Activated CD8-positive, alpha-beta memory T cell treated with anti-CD3 and anti-CD28 coated beads, Interleukin-2, amount 50 U/mL, for 24 hours (primary cell): ENCODE measurements around the gene ZBTB16.

Experiments used
- DNase-seq: peaks from one replicate; pipeline ENCODE4 v3.0.0-alpha.2; 2020; ENCODE audit errors: extremely low read depth

ZBTB16 gene

DNA sequence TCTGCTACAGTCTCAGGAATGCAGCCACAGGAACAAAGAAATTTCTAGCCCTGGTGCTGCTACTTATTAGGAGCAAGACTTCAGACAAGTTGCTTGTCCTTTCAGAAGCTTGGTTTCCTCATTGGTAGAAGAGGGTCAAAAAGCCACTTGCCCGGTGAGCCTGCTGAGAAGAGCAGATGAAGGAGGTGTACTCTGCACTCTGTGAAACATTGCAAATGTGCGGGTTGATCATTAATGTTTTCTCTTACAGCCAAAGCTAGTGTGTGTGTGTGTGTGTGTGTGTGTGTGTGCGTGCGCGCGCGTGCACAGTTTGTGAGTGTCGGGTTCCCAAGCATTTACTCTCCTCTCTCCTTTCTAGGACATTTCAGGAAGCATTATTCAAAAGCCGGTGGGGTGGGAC, 150.4 kb downstream of the ZBTB16 start:
- DNase-seq = no peak

DNA sequence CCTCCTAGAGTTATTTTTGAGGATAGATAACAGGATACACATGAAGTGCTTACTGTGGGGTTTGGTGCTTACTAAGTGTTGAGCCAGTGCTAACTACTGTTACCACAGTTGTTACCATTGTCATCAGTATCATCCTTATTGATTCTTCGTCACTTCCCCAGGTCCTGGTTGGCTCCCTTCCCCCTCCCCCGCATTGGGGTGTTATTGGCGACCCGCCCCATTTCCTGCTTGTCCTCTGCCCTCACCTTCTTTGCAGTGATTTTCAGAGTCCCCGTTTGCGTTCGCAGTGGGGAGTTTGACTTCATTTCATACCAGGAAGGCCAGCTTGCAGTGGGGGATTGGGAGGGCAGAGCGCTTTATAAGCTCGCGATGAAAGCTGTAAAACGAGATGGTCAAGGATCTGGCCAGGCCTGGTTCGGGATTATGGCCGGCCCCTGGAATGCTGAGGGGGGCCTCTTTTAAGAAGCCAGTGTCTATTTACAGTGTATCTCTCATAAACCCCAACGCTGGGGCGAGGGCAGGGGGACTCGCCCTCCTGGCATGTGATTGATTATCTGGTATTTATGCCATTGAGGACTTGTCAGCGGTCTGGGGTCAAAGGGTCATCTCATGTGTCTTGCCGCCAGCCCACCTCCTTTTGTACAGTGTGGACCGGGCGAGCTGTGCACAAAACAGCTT, 152.1 kb downstream of the ZBTB16 start:
- no peak for DNase-seq

DNA sequence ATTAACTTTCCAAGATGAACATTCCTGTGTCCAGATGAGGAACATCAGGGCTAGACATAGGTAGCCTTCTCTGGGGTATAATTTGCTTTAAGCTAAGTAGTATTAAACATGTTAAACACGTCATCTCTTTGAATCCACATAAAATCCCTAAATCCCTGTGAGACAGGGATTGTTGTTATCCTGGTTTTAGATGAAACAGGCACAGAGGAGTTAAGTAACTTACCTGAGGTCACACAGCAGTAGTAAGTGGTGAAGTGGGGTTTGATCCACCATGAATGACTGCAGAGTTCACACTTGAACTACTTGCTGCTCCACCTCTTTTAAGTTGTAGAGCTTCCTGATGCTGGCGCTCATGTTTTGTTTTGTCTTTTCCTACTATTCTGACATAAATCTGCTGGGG, 154.1 kb downstream of the ZBTB16 start:
- DNase-seq = no peak

DNA sequence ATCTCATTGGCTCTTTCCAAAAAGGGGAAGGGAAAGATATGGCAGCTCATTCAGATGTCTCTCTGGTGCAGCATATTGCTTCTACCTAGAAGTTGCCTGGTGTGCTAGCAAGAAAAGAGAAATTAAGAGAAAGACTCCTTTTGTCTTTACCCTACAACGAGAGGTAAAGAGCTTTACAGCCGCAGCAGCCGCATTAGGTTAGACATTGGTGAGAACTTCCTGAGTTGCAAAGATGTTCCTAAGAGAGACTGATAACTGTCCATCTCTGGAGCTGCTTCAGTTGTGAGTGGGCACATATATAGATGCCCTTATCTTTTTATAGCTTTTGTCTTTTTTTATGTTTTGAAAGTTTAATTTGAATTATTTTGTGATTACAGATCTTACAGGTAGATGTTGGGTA, 155.9 kb downstream of the ZBTB16 start:
- no peak for DNase-seq

DNA sequence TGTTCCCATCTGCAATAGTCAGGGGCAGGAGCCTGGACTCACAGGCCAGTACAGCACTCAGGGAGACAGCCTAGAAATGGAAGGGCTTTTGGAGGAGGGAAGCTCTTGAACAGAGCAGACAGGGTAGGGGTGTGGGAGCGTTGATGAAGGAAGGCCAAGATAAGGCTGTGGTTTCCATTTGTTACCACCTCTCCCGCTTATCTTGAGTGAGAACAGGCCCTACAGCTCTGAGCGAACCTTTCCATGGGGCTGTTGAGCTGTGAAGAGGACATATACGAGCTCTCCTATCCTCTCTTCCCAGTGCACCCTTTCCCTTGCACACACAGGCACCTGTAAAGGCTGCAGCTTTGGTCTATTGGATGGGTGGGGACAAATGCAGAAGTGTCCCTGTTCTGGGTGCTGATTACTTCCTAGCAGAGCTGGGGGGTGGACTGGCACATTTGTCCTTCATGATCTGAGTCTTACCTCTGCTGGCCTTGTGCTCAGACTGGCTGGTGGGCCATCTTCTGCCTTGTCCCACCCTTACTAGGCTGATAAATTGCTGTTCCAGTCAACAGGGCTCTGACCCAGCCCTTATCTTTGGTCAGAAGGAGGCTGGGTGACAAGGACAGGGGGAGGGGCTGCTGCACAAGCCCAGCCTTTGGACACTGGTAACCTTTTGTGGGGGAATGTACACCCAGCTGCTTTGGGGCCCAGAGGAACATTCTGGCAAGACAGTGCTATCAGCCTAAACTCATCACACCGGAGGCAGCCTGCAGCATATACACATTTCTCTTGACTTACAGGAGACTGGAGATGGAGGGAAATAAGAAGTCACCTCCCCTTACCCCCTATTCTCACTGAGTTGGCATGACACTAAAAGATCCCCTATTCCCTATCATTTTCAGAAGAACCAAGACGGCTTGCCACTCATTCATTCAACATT, 156.6 kb downstream of the ZBTB16 start:
- no peak for DNase-seq

DNA sequence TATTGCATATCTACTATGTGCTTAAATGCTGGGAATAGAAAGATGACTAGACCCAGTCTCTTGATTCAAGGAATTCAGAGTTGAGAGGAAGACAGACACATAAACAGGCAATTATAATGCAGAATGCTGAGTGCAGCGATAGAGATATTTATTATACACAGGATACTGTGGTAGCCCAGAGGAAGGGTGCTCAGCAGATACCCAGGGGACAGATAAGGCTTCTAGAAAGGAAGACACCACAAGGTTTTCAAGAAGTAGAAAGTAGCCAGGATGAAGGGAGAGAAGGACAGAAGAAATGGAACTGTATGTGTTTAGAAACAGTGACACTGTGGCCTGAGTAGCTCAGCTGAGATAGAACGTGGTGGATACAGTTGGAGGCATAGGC, 157.3 kb downstream of the ZBTB16 start:
- no peak for DNase-seq

DNA sequence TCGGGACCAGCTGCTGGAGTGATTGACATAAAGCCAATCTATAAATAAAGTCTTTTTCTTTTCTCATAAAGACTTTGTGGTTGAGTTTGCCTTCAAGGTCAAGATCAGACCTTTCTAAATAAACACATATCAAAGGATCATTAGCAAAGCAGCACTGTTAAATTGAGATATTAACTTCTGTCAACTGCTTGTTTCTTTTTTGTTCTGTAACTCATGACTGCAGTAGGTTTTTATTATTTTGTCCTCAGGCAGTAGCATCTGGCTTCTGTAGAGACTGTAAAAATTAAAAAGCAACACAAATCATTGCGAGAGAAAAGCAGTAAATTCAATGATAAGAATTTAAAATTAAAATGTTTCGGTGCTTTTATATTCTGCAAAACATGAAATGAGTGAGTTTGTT, 159.0 kb downstream of the ZBTB16 start:
- DNase-seq = no peak

DNA sequence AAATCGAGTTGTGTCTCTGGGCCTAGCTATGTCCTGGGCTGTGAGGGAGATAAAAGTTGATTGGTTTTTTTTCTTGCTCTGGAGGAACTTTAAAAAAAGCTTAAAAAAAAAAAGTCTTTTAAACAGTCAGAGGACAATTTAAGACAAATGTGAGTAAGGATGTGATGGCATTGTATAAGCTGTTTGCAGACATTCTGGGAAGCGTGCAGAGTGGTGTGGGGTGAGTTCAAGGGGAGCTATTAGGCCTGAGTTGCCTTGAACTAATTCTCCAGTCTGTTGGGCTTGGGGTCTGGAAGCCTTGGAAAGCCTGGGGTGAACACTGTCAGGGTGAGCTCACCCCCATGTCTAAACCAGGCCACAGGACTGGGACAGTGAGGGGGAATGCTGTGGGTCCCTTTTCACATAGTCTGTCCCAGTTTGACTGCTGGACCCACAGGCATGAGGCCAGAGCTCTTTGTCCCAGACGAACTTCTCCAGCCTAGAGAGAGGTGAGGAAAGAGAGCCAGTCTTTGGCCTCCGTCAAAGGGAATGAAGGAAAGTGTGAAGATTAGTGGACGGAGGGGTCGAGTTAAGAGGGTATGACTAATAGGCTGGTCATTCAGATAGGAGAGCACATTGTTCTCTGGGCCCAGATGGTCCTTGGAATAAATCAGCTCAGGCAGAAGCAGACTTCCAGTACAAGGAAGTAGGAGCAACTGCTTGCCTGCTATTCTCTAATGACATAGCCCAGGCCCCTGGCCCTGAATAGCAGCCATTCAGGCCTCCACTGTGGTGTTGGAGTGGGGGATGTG, 160.2 kb downstream of the ZBTB16 start:
- DNase-seq = no peak

DNA sequence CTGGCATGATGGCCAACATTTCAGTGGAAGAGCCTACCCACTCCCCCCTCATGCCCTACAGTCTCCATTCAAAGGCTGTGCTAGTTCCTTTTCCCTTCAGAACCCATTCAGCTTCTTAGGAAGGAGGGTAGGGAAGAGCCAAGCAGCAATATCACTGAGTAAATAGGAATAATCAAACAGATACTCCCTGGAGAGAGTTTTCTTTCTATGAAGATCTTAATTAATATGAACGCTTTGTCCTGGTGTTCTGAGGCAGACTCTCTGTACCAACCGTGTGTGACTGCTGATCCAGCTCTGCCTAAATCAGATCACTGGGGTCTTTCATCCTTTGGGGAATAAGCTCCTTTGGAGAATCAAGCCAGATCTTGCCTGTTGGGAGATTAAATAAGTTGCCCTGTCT, 161.5 kb downstream of the ZBTB16 start:
- DNase-seq = no peak

DNA sequence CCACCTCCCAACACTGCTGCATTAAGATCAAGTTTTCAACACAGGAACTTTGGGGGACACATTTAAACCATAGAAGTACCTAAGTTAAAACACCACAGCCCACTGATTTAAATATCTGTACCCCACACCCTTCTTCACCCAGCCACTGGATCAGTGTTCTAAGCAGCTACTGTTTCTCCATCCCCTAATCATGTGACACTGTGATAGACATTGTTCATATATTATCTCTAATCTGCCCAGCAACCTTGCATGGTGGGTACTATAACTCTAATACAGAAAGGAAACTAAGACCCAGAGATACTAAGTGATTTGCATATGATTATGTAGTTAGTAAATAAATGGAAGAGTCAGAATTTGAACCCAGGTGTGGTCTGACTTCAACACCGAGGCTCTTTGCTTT, 166.2 kb downstream of the ZBTB16 start:
- DNase-seq = no peak

DNA sequence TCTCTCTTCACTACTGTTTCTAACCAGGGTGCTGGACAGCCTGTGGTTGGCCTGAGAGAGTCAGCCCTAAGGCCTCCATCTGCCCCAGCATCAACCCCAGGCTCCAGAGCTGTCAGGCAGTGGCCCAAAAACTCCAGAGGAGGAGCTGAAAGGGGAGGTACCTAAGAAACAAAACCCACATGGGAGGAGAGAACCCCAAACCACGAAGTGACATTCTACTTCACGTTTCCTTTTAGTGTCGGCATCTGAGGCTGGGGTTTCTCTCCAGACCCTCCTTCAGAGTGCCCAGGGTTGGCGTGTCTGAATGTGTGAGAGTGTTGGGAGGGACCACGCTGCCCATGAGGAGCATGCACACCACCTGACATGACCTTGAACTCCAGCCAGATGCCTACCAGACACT, 166.8 kb downstream of the ZBTB16 start:
- no peak for DNase-seq

DNA sequence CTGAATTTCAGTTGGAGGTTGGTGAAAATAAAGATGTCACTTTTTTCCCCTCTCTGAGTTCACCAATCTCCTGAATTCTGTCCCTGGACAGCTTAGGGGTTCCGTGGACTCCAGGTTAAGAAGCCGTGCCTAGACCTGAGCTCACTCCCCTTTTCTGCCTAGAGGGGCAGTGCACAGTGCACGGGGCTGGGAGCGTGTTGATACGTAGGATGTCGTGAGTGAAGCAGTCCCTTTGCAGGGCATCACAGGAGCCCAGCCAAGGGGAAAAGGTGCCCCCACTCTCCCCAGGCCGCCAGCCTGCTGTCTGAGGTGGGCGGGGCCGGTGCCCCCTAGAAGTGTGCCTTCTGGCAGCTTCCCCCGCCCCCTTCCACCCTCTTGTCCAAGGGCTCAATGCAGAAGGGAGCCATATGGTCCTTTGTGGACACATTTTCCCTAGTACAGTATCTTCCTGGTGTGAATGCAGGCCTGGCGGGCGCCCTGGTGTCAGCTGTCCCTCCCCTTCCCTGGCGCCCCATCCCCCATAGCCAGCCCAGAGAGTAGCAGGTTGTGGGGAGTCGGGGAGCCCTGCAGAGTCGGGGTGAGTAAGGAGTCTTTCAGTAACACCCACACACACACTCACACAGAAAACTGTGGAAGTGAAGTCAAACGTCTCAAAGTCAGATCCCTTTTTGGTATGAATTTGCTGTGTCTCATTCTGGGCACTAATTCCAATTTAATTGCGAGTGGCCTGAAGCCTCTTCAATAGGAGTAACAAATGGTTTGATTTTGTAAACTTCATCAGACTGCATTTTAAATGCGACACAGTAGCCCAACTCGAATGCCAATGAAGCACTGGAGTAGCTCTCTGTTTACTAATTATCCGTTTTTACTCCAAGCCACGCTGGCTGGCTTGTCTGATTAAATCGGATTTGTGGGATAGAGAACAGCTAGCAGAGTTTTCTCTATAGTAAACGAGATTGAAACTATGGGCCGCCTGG, 169.2 kb downstream of the ZBTB16 start:
- no peak for DNase-seq

DNA sequence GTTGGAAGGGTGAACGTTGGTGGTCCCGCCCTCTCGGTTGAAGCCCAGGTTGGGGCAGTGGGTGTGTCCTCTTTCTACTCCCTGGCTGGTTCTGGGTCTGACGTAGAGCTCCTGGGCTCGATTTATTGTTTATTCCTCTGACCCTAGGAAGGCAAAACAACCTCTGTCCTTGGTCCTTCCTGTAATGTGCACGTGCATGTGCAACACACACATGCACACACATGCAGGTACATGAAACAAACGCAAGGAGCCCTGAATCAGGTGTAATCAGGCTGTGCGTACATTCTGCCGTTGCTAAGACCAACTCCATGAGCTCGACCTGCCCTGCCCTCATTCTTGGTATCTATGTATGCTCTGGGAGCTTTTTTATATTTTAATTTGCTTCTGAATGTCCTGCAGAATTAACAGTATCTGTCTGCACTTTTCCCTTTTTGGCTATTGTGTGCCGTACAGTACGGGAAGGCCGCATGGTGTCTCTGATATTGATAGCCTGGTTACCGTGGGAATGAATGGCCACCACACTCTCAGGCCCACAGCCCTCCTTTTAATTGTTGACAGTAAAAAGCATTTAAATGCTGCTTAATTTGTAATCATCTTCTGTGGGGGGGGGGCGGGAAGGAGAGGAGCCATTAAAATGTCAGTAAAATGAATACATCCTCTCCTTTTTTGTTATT, 170.7 kb downstream of the ZBTB16 start:
- DNase-seq = no peak

DNA sequence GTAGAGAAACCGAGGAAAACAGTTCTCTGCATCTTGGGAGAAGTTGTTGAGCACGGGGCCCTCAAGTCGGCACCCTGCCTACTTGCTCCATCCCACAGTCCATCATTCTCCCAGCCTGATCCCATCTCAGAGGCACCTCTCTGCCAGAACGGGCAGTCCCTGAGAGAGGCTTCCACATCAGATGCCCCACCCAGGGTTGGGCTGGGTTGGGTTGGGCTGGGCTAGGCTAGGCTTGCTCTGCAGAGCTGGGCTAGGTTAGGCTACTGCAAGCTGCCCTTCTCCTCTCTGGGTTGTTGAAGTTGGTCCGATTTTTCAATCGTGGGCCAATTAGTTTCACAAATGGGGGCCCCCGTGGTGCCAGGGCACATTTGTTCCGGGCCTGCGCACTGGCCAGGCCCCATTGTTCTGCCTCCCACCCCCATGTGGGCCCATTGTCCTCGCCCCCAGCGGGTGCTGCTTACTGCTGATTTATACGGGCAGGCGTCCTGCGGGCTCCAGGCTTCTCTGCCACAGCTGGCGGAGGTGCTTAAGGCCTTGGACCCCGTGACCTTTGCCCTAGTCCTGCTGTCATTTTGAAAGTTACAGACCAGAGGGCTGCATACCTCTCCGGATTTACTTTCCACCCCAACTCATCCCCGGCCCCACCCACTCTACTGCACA, 173.0 kb downstream of the ZBTB16 start:
- DNase-seq = no peak

DNA sequence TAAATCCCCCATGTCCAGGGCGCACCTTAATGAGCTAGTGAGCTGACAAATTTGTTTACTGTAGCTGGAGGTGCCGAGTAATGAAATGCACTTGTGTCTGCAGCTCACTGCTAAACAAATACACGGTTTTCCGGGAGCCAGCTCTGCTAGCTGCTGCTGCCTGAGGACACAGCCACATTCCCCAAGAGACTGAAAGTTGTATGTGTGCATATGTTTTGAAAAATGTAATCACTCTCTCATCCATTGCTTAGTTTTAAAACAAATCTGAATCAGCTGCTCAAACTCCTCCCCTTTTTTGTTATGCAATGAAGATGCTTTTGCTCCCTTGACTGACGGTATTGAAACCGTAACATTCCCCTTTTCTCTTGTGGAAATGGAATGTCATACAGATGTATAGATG, 174.2 kb downstream of the ZBTB16 start:
- DNase-seq = no peak

DNA sequence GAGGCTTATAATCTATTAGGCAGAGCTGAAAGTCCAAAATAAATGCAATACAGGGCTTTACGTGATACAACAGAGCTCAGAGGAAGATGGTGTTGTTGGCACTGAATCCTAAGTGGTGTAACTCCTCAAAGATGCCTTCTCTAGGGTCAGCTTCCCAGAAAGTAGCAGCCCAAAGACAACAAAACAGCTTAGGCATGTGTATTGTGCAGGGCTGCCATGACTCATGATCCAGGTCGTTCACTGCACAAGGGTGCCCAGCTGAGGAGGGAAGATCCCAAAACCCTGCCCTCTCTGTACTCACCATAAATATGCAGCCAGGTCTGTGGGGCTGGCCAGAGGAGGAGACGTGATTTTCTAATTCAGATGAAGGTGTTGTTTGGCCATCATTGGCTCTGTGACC, 177.3 kb downstream of the ZBTB16 start:
- DNase-seq = no peak

DNA sequence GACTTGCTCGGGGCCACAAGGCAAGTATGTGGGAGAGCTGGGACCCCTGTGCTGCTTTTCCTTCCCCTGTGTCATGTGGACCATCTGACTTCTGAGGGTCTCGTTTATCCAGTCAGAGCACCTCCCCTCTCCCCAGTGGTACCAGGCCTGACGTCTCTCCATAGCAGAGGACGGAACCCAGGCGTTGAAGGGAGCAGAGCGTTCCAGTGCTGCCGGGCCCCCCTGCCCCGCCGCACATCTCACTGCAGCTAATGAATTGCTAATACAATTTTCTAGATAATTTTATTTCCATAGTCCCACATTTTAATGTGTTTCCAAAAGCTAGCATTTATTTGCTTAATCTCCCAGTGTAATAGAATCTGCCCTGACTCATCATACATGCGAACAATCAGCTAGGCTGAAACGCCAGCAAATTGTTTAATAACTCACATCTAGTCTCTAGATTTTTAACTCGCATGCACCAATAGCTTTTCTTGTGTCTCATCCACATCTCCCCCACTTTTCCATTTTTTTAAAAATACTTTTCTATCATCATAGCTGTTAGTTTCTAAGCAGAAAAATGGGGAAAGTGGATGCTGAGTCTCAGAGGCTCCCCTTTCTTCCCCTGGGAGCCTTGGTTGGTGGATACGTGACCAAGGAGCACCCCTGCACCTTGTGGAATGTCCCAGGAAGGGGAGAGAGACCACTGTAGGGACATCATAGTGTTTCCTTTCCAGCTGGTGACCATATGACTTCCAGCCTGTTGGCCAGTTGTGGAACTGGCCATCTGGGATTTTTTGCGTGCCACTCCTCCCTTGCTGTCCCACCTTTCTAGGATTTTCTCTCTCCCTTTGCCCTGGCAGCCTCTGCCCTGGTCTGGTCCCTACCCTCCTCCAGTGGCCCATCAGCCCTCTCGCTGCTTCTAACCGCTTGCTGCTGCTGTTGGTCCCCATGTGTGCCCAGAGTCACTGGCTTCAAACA, 178.1 kb downstream of the ZBTB16 start:
- no peak for DNase-seq

DNA sequence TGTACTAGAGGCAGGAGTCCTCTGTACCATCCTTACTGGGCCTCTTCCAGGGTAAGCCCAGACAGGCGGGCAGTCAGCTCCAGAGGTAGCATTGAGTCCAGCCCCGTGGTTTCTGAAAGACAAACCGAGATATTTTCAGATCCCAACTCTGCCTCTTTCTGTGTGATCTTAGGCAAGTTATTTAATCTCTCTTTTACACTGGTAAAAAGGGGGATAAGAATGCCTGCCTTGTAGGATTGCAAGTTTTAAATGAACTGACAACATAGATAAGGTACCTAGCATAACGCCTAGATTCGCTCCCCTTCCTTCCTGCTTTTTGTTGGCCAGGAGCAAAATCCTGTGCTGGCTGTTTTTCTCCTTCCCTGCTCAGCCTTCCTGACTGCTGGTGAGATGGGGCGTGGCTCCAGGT, 180.2 kb downstream of the ZBTB16 start:
- no peak for DNase-seq

DNA sequence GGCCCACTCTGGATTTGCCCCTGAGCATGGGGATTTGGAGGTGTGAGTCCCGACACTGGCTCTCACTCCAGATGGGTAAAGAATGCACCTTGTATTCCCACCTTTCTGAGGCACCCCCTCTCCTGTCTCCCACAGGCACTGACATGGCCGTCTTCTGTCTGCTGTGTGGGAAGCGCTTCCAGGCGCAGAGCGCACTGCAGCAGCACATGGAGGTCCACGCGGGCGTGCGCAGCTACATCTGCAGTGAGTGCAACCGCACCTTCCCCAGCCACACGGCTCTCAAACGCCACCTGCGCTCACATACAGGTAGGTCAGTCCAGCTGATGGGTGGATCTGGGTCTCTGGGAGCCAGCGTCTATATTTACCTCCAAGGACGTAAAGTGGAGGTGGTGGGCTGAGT, 182.5 kb downstream of the ZBTB16 start:
- no peak for DNase-seq
